Measurements from ENCODE around the gene SIK3. TPM values are rescaled to one million over a fixed set of nuclear protein-coding genes. Genes with fewer than 3 reads are reported as not detected.

SIK3 gene
- total RNA-seq, 4 donors from 2014 or later: 14.1 to 77.0 (median 40.7) TPM

DNA sequence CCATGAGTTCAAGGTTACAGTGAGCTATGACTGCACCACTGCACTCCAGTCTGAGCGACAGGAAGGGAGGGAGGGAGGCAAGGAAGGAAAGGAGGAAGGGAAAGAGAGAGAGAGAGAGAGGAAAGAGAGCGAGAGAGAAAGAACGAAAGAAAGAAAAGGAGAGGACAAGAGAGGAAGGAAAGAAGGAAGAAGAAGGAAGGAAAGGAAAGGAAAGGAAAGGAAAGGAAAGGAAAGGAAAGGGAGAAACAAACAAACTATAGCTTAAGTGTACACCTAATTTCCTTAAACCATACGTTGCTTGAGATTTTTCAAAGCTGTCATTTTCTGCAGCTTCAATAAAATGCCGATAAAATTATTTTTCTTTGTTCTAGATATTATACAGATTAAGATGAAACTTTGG lies 180.6 kb downstream of the SIK3 start:
- Histone ChIP-seq H3K27me3 (no peaks in the 10 kb centered on the region), H3K27ac (no peak overlapping the region), H3K4me1 (no peaks in the 10 kb centered on the region), H3K36me3 (no peaks in the 10 kb centered on the region), H3K4me3 (no peak overlapping the region), H3K9me3 (no peaks in the 10 kb centered on the region)
- TF ChIP-seq, protein P1, sequence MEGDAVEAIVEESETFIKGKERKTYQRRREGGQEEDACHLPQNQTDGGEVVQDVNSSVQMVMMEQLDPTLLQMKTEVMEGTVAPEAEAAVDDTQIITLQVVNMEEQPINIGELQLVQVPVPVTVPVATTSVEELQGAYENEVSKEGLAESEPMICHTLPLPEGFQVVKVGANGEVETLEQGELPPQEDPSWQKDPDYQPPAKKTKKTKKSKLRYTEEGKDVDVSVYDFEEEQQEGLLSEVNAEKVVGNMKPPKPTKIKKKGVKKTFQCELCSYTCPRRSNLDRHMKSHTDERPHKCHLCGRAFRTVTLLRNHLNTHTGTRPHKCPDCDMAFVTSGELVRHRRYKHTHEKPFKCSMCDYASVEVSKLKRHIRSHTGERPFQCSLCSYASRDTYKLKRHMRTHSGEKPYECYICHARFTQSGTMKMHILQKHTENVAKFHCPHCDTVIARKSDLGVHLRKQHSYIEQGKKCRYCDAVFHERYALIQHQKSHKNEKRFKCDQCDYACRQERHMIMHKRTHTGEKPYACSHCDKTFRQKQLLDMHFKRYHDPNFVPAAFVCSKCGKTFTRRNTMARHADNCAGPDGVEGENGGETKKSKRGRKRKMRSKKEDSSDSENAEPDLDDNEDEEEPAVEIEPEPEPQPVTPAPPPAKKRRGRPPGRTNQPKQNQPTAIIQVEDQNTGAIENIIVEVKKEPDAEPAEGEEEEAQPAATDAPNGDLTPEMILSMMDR (IDR thresholded peaks at IDR 0.05): no peak
- no peak for TF ChIP-seq POLR2A (IDR thresholded peaks at IDR 0.05)
- intact Hi-C loops (cut with DNase I; ENCODE audit: low total_unique reads): no loop called here
- DNase-seq: no peak

DNA sequence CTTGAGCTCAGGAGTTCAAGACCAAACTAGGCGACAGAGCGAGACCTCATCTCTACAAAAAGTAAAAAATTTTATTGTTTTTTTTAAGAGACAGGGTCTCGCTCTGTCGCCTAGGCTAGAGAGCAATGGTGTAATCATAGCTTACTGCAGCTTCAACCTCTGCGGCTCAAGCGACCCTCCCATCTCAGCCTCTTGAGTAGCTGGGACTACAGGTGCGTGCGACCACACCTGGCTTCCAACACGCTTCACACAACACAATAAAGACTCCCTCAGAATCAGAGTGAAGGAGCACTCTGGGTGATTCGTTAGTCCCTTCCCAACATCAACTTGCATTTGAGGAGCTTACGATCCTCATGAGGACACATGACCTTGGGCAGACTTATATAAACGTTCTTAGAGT lies 181.3 kb downstream of the SIK3 start:
- no peak for TF ChIP-seq POLR2A (IDR thresholded peaks at IDR 0.05)
- TF ChIP-seq, protein P1 (IDR thresholded peaks at IDR 0.05): no peak
- Histone ChIP-seq H3K4me3 (no peak overlapping the region), H3K27me3 (no peaks in the 10 kb centered on the region), H3K4me1 (no peaks in the 10 kb centered on the region), H3K27ac (no peak overlapping the region), H3K36me3 (no peaks in the 10 kb centered on the region), H3K9me3 (no peaks in the 10 kb centered on the region)
- intact Hi-C loops (cut with DNase I; ENCODE audit: low total_unique reads): no loop called here
- DNase-seq: no peak

DNA sequence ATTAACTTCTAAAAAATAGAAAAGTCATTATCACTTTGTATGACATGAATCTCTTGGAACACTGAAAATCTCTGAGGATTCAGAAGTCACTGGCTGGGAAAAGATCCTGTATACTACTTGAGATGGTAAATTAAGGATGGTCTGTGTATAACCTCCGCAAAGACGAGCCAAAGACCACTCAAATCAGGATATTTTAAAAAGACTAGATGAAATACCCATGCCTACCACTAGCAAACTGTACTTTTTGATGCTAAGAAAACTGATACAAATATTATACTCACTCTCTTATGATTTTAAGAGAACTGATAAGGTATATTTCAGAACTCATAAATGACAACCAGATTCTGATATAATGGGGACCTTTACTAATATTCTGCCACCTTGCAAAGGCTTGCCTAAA lies 182.2 kb downstream of the SIK3 start:
- intact Hi-C loops (cut with DNase I; ENCODE audit: low total_unique reads): no loop called here
- Histone ChIP-seq H3K9me3 (no peaks in the 10 kb centered on the region), H3K36me3 (no peaks in the 10 kb centered on the region), H3K27me3 (no peaks in the 10 kb centered on the region), H3K4me3 (no peak overlapping the region), H3K27ac (no peak overlapping the region), H3K4me1 (no peaks in the 10 kb centered on the region)
- TF ChIP-seq POLR2A (IDR thresholded peaks at IDR 0.05): no peak
- TF ChIP-seq, protein P1 (IDR thresholded peaks at IDR 0.05): no peak
- no peak for DNase-seq

DNA sequence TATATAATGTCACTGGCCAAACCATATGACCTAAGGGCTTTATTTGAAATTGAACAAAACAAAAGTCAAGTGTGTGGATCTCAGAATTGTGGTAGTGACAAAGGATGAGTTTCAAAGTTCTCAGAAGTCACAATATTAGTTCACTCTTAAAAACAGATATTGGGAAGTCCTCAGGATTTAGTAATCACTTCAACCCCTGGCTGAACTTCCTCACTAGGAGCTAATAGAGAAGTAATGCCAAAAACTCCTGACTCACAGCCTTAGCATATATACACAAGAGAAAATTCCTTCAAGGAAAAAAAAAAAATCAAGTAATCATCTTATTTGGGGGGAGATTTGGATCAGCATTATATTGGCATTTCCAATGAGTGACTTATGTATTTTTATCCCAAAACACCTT lies 185.2 kb downstream of the SIK3 start:
- Histone ChIP-seq H3K9me3 (no peaks in the 10 kb centered on the region), H3K27ac (no peak overlapping the region)
- TF ChIP-seq POLR2A (IDR thresholded peaks at IDR 0.05): no peak
- TF ChIP-seq, protein P1 (IDR thresholded peaks at IDR 0.05): no peak

DNA sequence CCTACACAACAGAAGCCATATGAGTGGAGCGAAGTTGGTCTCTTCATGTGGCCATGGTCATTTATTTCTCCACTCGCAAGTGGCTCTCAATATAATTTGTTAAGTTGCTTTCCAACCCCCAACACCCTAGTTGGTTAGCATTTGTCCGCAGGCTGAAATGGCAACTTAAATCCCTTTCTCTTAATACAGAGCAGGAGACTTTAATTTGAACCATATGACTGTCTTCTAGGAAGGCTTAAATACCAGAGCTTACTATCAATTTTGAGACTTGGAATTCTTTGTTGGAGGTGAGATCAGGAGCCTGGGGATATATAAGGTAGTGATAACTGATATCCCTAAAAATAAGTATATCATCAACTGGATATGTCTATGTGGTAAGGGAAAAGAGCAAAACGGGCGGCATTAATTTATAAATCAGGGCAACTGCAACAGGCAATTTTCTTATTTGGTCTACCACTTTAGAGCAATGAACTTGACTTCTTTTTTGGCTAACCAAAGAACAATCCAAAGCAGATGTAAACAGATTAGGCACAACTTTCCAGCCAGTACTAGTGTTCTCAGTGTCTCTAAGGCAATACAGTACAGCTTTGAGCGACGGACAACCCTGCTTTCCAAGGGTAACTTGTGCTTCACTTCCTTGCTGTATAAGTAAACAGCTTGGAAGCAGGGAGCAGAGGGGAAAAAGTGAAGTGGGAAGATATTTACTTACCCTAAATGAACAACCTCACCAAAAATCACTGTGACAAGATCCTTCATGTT lies 186.1 kb downstream of the SIK3 start:
- no peak overlapping the region for H3K27ac ChIP-seq
- no peaks in the 10 kb centered on the region for H3K9me3 ChIP-seq
- no peak for DNase-seq
- no peaks in the 10 kb centered on the region for H3K4me1 ChIP-seq
- TF ChIP-seq, protein P1 (IDR thresholded peaks at IDR 0.05): no peak
- no peak for TF ChIP-seq POLR2A (IDR thresholded peaks at IDR 0.05)
- H3K27me3 ChIP-seq: no peaks in the 10 kb centered on the region
- intact Hi-C loops (cut with DNase I; ENCODE audit: low total_unique reads): no loop called here
- no peaks in the 10 kb centered on the region for H3K36me3 ChIP-seq
- H3K4me3 ChIP-seq: no peak overlapping the region

More for the DNA sequence above, 185.2 kb downstream of the SIK3 start:
- intact Hi-C loops (cut with DNase I; ENCODE audit: low total_unique reads): no loop called here
- Histone ChIP-seq H3K36me3 (no peaks in the 10 kb centered on the region), H3K4me1 (no peaks in the 10 kb centered on the region), H3K27me3 (no peaks in the 10 kb centered on the region), H3K4me3 (no peak overlapping the region)
- DNase-seq: no peak
